OCI-LY3 (cell line): ENCODE measurements around the gene AKR7A2.

Source experiments
- EZH2phosphoT487 ChIP-seq: fragments of 200-600 bp; shearing (Covaris generic); IDR thresholded peaks from 2 replicates; pipeline ENCODE4 v1.6.1; 2018; ENCODE audit warnings: antibody characterized with exemption, mixed run types, low read depth
- TF ChIP-seq, protein P1 (sequence below): fragments of 200-600, 300-600 bp; sonication (generic); IDR thresholded peaks from 2 replicates; pipeline ENCODE4 v1.5.1; 2014; ENCODE audit warnings: antibody characterized with exemption, low read length, low read depth

DNA sequence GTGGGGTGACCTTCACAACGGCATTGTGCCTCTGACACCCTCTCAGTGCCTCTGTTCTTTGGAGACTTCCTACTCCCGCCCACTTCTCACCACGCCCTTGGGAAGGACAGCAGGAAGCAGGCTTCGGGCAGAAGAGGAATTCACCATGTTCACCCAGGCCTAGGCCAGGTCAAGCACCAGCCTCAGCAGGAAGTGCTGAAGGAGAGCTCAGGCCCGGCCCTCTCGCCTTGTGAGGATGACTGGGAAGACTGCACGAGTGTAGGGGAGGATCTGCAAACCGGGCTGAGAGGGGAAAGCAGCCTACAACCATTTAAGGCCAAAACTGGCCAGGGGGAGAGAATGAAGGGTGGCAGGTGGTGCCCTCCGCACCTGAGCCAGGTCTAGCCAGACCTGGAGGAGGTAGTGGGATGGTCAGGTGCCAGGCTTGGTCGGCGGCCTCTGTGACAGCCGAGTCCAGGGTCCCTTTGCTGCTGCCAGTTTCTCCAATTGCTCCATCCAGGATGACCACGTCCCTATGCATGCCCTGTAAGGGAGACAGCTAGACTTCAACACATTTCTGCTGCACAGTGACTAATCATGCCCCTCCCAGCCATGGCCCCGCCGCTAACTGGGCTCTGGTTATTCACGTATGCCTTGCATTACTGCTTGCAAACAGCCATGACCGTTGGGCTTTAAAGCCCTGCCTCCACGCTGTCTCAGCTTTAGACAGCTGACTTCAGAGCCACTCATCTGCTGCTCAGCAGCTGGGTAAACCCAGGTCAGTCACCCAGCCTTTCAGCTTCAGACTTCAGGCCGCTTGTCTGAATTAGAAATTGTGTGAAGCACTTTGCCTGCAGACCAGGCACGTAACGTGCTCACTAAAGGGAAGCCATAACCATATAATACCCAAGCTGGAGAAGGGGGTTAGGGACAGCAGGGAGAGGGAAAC, 51.5 kb downstream of the AKR7A2 start:
- TF ChIP-seq, protein P1, sequence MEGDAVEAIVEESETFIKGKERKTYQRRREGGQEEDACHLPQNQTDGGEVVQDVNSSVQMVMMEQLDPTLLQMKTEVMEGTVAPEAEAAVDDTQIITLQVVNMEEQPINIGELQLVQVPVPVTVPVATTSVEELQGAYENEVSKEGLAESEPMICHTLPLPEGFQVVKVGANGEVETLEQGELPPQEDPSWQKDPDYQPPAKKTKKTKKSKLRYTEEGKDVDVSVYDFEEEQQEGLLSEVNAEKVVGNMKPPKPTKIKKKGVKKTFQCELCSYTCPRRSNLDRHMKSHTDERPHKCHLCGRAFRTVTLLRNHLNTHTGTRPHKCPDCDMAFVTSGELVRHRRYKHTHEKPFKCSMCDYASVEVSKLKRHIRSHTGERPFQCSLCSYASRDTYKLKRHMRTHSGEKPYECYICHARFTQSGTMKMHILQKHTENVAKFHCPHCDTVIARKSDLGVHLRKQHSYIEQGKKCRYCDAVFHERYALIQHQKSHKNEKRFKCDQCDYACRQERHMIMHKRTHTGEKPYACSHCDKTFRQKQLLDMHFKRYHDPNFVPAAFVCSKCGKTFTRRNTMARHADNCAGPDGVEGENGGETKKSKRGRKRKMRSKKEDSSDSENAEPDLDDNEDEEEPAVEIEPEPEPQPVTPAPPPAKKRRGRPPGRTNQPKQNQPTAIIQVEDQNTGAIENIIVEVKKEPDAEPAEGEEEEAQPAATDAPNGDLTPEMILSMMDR: no peak
- TF ChIP-seq EZH2phosphoT487: no peak
